C4-2B (cell line): ENCODE results near the gene PRKG1.

ENCODE experiments used
- ZFX ChIP-seq: fragments of 450-650 bp; IDR thresholded peaks from 2 replicates; pipeline ENCODE4 v1.6.1; 2017
- TF ChIP-seq, protein P1 (sequence below): fragments of 450-650 bp; conservative IDR thresholded peaks from 2 replicates; pipeline ENCODE4 v1.5.1; 2017; ENCODE audit warnings: mild to moderate bottlenecking

DNA sequence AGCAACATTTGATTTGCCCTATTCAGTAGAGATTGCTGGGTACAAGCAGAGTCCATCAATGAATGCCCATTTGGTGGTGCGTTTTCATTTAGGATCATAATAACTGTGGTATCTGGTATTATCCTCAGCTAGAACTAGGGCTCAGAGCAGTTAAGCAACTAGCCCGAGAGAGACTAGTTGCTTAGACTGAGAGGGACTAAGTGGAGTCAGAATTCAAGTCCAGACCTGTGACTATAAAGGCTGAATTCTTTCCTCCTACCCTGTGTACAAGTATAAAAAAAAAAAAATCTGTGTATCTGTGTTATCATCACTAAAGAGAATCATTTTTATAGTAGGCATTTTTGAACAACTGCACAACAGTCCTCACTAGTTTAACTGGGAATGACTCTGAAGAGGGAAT, 1194.5 kb downstream of the PRKG1 start:
- TF ChIP-seq, protein P1, sequence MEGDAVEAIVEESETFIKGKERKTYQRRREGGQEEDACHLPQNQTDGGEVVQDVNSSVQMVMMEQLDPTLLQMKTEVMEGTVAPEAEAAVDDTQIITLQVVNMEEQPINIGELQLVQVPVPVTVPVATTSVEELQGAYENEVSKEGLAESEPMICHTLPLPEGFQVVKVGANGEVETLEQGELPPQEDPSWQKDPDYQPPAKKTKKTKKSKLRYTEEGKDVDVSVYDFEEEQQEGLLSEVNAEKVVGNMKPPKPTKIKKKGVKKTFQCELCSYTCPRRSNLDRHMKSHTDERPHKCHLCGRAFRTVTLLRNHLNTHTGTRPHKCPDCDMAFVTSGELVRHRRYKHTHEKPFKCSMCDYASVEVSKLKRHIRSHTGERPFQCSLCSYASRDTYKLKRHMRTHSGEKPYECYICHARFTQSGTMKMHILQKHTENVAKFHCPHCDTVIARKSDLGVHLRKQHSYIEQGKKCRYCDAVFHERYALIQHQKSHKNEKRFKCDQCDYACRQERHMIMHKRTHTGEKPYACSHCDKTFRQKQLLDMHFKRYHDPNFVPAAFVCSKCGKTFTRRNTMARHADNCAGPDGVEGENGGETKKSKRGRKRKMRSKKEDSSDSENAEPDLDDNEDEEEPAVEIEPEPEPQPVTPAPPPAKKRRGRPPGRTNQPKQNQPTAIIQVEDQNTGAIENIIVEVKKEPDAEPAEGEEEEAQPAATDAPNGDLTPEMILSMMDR: no peak
- TF ChIP-seq ZFX: no peak
